D721Med (cell line): ENCODE results near the gene ROCK1.
"Not testable (repeated sequence)": the region's sequence is repeated elsewhere in the genome, so short reads cannot be mapped to it uniquely, and the experiment has no call there.

Experiments
- DNase-seq: peaks from one replicate; pipeline ENCODE4 v3.0.0; 2011; ENCODE audit warnings: low spot score; ENCODE audit not compliant: insufficient read length
- FAIRE-seq: peaks from 2 replicates; lab custom pipeline; 2011; peaks lifted over from hg19 to GRCh38; lab: Jason Lieb, UNC
- CTCF ChIP-seq: IDR thresholded peaks from 2 replicates; pipeline ENCODE4 v1.5.1; 2012; ENCODE audit warnings: mild to moderate bottlenecking, control low read depth; ENCODE audit not compliant: insufficient read depth; ENCODE audit errors: missing control alignments

ROCK1 gene

GRCh38 chr18:21038201-21038600 is 73.4 kb downstream of the ROCK1 start:
- no peak for FAIRE-seq
- no peak for TF ChIP-seq CTCF
- DNase-seq = no peak

GRCh38 chr18:21031845-21032244 is 79.8 kb downstream of the ROCK1 start:
- no peak for TF ChIP-seq CTCF
- FAIRE-seq = peak; percentile 29

GRCh38 chr18:21018257-21018656 is 93.4 kb downstream of the ROCK1 start:
- not testable (repeated sequence) for DNase-seq, FAIRE-seq

More at GRCh38 chr18:21031845-21032244, 79.8 kb downstream of the ROCK1 start:
- no peak for DNase-seq

GRCh38 chr18:21012308-21012707 is 99.3 kb downstream of the ROCK1 start:
- TF ChIP-seq CTCF = no peak
- DNase-seq (no peak), FAIRE-seq (peak; percentile 84)

- no peak for TF ChIP-seq CTCF
- no peak for FAIRE-seq
- no peak for DNase-seq
Observed at GRCh38 chr18:21004726-21005125, 106.9 kb downstream of the ROCK1 start.

- FAIRE-seq = no peak
- no peak for DNase-seq
- no peak for TF ChIP-seq CTCF
Observed at GRCh38 chr18:21000667-21001066, 110.9 kb downstream of the ROCK1 start.

GRCh38 chr18:20997371-20997770 is 114.2 kb downstream of the ROCK1 start:
- no peak for TF ChIP-seq CTCF
- DNase-seq (no peak), FAIRE-seq (no peak)

GRCh38 chr18:20996418-20996817 is 115.2 kb downstream of the ROCK1 start:
- no peak for DNase-seq
- no peak for TF ChIP-seq CTCF
- no peak for FAIRE-seq
